Loucy (cell line): ENCODE measurements around the gene DHRSX.

Source experiments
- CTCF ChIP-seq: fragments of 200-600 bp; sonication (generic); conservative IDR thresholded peaks from 2 replicates; pipeline ENCODE4 v1.5.1; 2014; ENCODE audit warnings: mild to moderate bottlenecking, antibody characterized with exemption, low read length
- EZH2phosphoT487 ChIP-seq: fragments of 200-600 bp; IDR thresholded peaks from 2 replicates; pipeline ENCODE4 v1.6.1; 2018; ENCODE audit warnings: antibody characterized with exemption, mild to moderate bottlenecking, moderate library complexity, borderline replicate concordance

DNA sequence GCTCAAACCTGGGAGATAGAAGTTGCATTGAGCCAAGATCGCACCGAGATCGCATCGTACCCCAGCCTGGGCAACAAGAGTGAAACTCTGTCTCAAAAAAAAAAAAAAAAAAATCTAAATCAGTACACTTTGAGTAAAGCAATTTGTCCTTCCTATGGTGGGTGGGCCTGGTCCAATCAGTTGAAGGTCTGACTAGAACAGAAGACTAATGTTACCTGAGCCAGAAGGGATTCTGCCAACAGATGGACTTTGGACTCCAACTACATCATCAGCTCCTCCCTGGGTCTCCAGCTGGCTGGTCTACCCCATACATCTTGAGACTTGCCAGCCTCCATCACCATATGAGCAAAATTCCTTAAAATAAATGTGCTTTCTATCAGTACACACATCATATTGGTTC, 155.2 kb downstream of the DHRSX start:
- no peak for TF ChIP-seq CTCF
- TF ChIP-seq EZH2phosphoT487: no peak
